Tibial nerve (tissue), 3 donors: ENCODE data around the gene ULBP1.

Experiments used
- POLR2A ChIP-seq, 2 donors: fragments of 450-650 bp; IDR thresholded peaks; one replicate each; pipeline ENCODE4 v1.6.1; 2017; ENCODE audit warnings: antibody characterized with exemption in 2 of 2, mild to moderate bottlenecking in 2 of 2, moderate library complexity in 2 of 2
- TF ChIP-seq, protein P1 (sequence below), 5 experiments: fragments of 200-600 bp in 3 of 5; fragments of 450-650 bp in 2 of 5; sonication (generic) in 3 of 5; IDR thresholded peaks; one replicate each; pipeline ENCODE4 v1.5.1; 2016 to 2019; ENCODE audit warnings: antibody characterized with exemption in 5 of 5, mild to moderate bottlenecking in 3 of 5, moderate library complexity in 2 of 5

DNA sequence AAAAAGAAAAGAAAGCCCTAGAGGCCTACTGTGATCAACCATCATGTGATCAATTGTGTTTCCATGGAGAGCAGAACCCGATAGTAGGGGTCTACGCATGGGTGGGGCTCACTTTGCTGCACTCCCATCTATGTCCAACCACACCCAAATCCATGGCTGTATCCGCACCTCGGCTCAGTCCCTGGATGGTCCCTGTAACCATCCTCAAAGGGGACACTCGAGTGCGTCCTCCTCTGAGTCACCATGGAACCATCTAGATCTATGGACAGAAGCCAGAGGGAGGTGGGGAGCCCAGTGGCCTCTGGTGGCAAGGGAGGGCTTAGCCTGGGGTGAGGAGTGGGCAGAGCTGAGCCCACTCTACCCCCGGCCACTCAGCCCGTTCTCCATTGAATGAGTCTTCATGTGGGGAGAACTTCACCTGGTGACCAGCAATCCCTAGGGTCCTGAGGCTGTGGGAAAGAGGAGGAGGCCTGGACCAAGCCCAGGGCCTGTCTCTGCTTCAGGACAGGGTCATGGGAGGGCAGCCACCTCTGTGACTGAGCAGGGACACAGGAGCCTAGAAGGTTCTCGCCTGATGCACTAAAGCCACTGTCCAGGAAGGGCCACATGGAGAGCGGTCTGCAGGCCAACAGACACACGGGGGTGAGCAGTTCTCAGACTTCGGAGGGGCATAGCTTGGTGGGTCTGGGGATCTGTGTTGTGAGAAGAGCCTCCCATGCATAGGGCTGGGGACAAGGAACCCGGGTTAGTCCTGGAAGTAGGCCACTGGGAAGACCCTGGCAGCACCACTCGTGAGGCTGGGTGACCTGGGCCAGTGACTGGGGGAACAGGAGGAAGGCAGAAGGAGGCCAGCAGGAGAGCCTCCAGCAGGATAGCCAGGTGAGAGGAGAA is 42.3 kb downstream of the ULBP1 start:
- no peak for TF ChIP-seq POLR2A (IDR thresholded peaks at IDR 0.05)
- TF ChIP-seq, protein P1, sequence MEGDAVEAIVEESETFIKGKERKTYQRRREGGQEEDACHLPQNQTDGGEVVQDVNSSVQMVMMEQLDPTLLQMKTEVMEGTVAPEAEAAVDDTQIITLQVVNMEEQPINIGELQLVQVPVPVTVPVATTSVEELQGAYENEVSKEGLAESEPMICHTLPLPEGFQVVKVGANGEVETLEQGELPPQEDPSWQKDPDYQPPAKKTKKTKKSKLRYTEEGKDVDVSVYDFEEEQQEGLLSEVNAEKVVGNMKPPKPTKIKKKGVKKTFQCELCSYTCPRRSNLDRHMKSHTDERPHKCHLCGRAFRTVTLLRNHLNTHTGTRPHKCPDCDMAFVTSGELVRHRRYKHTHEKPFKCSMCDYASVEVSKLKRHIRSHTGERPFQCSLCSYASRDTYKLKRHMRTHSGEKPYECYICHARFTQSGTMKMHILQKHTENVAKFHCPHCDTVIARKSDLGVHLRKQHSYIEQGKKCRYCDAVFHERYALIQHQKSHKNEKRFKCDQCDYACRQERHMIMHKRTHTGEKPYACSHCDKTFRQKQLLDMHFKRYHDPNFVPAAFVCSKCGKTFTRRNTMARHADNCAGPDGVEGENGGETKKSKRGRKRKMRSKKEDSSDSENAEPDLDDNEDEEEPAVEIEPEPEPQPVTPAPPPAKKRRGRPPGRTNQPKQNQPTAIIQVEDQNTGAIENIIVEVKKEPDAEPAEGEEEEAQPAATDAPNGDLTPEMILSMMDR (IDR thresholded peaks at IDR 0.05) = no peak
